ENCODE measurements around the gene CABLES2. TPM values are rescaled to one million over a fixed set of nuclear protein-coding genes. Genes with fewer than 3 reads are reported as not detected.

CABLES2 gene
- total RNA-seq, 4 donors from 2014 or later, result 1.1 to 2.4 (median 1.7) TPM

DNA sequence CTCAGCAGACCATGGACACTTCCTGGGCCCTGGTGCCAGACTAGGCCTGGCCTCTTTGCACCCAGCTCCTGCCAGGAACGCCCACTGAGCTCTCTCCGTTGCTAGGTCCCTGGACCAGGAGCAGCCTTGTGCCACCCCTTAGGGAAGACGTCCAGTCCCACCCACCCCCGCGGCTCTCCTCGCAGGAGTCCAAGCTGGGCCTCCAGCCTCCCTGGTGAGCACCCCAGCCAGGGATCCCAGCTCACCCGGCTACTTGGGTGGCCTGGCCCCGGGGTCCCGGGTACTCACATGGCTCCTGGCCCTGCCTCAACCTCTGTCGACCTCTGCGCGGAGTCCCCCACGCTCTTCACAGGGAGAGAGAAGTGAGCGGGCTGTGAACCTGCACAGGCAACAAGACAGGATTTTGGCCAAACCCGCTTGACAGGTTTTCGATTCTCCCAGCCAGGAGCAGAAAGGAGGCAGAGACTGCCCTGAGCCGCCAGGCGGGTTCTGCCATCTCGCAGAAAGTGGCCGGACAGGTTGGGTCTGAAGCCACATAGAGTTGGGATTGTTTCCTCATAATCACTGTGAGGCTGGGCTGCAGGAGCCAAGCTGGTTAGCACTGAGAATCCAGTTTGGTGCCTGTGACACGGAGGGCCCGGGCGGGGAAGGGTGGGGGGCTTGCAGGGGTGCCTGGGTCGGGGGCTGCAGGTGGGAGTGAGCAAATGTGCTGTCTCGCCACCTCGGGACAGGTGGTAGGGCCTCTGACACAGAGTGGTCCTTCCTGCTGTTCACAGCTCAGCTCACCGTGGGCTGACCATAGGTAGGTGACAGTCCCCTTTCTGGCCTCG lies 20.3 kb upstream of the CABLES2 start, which contains the start of gene RBBP8NL:
RBBP8NL (minus strand) TSS at position 368 of the 830 bp plus-strand sequence. CDS start 7,892 bp downstream, outside the sequence.
- no peak for TF ChIP-seq CTCF (IDR thresholded peaks at IDR 0.05; ENCODE audit: low read depth)

GRCh38 chr20:62426699-62427131 lies 19.6 kb upstream of the CABLES2 start:
- no peak for TF ChIP-seq CTCF (IDR thresholded peaks at IDR 0.05; ENCODE audit: low read depth)

DNA sequence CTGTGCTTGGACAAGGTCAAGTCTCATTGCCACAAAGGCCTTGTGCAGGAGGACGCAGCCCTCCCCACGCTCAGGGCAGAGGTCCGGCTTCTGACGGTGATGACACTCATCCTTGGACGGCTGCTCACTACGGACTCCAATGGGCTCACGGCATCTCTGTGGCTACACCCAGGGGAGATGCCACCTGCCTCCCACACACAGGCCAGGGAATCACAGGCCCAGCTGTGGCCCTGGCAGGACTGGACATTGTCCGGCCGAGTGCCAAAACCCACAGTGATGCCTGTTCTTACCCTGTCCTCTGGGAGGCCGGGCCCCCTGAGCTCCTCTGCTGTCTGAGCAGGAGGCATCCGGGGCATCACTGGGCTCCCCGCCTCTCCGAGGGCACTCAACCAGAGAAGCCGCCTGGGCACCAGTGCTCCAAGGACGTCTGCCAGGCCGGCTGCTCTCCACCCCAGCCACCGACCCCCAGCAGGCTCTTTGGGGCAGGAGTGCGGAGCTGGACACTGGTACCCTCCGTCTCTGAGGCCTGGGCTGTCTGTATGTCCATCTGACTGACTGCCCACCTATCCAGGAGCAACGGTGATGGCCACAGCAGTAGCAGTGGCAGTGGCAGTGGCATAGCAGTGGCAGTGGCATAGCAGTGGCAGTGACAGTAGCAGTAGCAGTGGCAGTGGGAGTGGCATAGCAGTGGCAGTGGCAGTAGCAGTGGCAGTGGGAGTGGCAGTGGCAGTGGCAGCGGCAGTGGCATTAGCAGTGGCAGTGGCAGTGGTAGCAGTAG lies 18.4 kb upstream of the CABLES2 start:
- TF ChIP-seq CTCF (IDR thresholded peaks at IDR 0.05; ENCODE audit: low read depth), result no peak

GRCh38 chr20:62424249-62425107 lies 17.4 kb upstream of the CABLES2 start:
- TF ChIP-seq CTCF (IDR thresholded peaks at IDR 0.05; ENCODE audit: low read depth), result no peak

- no peak for TF ChIP-seq CTCF (IDR thresholded peaks at IDR 0.05; ENCODE audit: low read depth)
Observed at GRCh38 chr20:62423326-62423706, 16.2 kb upstream of the CABLES2 start.

GRCh38 chr20:62422636-62423325 lies 15.7 kb upstream of the CABLES2 start:
- no peak for TF ChIP-seq CTCF (IDR thresholded peaks at IDR 0.05; ENCODE audit: low read depth)

Measured in subcutaneous adipose tissue (tissue), 4 donors.